Astrocyte of the cerebellum (primary cell): ENCODE results near the gene KCNJ6.

ENCODE experiments used
- DNase-seq: peaks from one replicate; pipeline ENCODE4 v3.0.0-alpha.2; 2011; ENCODE audit warnings: low read depth
- H3K4me3 ChIP-seq: 2 replicates; pipeline ENCODE4 v1.5.1; 2011; ENCODE audit warnings: mild to moderate bottlenecking, low read depth, low read length, moderate library complexity
- CTCF ChIP-seq: IDR thresholded peaks from 2 replicates; pipeline ENCODE4 v1.5.1; 2012; ENCODE audit warnings: low read length, low read depth, moderate library complexity, mild to moderate bottlenecking; ENCODE audit errors: missing control alignments
- in situ Hi-C: cut with HindIII; loops from 2 replicates; pipeline ENCODE4 v1.10.0; 2017; ENCODE audit warnings: low sequenced_read_pairs

KCNJ6 gene

GRCh38 chr21:37615962-37616361 lies 300.3 kb downstream of the KCNJ6 start:
- in situ Hi-C loops, result no loop called here
- no peak for TF ChIP-seq CTCF
- H3K4me3 ChIP-seq, result no peak overlapping the region
- DNase-seq, result no peak

- TF ChIP-seq CTCF, result no peak
- DNase-seq, result no peak
- no peak overlapping the region for H3K4me3 ChIP-seq
- in situ Hi-C loops, result no loop called here
These were observed 301.8 kb downstream of the KCNJ6 start for GRCh38 chr21:37614351-37614875.

GRCh38 chr21:37607081-37607480 lies 309.2 kb downstream of the KCNJ6 start:
- H3K4me3 ChIP-seq, result no peak overlapping the region
- no peak for TF ChIP-seq CTCF
- in situ Hi-C loops, result no loop called here
- DNase-seq, result no peak

GRCh38 chr21:37606549-37606948 lies 309.7 kb downstream of the KCNJ6 start:
- no peak for DNase-seq
- H3K4me3 ChIP-seq, result no peak overlapping the region
- in situ Hi-C loops, result no loop called here
- no peak for TF ChIP-seq CTCF

GRCh38 chr21:37605006-37605405 lies 311.3 kb downstream of the KCNJ6 start:
- no peak for DNase-seq
- TF ChIP-seq CTCF, result no peak
- in situ Hi-C loops, result no loop called here
- H3K4me3 ChIP-seq, result no peak overlapping the region

GRCh38 chr21:37603129-37603528 lies 313.1 kb downstream of the KCNJ6 start:
- H3K4me3 ChIP-seq, result no peak overlapping the region
- DNase-seq, result no peak
- no peak for TF ChIP-seq CTCF
- in situ Hi-C loops, result no loop called here

GRCh38 chr21:37601915-37602314 lies 314.3 kb downstream of the KCNJ6 start:
- TF ChIP-seq CTCF, result no peak
- no peak overlapping the region for H3K4me3 ChIP-seq
- in situ Hi-C loops, result no loop called here
- DNase-seq, result no peak
